Transverse colon (tissue), 3 donors: ENCODE results near the gene HOXA3.

ENCODE experiments used
- CTCF ChIP-seq, 5 experiments: fragments of 200-600 bp in 3 of 5; fragments of 450-650 bp in 2 of 5; sonication (generic) in 3 of 5; IDR thresholded peaks; 1 replicate in 2 of 5; 2 replicates in 3 of 5; pipeline ENCODE4 v1.5.1; 2016 to 2017; ENCODE audit warnings: antibody characterized with exemption in 5 of 5, inconsistent platforms in 3 of 5, mild to moderate bottlenecking in 2 of 5, moderate library complexity in 1 of 5
- EP300 ChIP-seq: sonication (generic); formaldehyde crosslinking; IDR thresholded peaks from one replicate; pipeline ENCODE4 v1.6.1; 2017; ENCODE audit warnings: antibody characterized with exemption, low read depth

- no peak for TF ChIP-seq CTCF (IDR thresholded peaks at IDR 0.05)
- no peak for TF ChIP-seq EP300
These were observed 46.8 kb upstream of the HOXA3 start for GRCh38 chr7:27198871-27199801.
